GM11168 (cell line): ENCODE data around the gene SERPINE1.
"Not testable (repeated sequence)": the region's sequence is repeated elsewhere in the genome, so short reads cannot be mapped to it uniquely, and the experiment has no call there.

ENCODE experiments used
- in situ Hi-C: fragments of 300-500 bp; cut with MboI; formaldehyde crosslinking; loops from one replicate; pipeline ENCODE4 v1.12.0; 2022; ENCODE audit warnings: low sequenced_read_pairs; ENCODE audit not compliant: unreplicated experiment

Gene SERPINE1

GRCh38 chr7:101121991-101122932, 4.6 kb upstream of the SERPINE1 start:
- in situ Hi-C loops = no loop called here

- in situ Hi-C loops = no loop called here
Measured at GRCh38 chr7:101122933-101123702, 3.8 kb upstream of the SERPINE1 start.

GRCh38 chr7:101123703-101124068, 3.2 kb upstream of the SERPINE1 start:
- in situ Hi-C loops = no loop called here

GRCh38 chr7:101124376-101125056, 2.4 kb upstream of the SERPINE1 start:
- in situ Hi-C loops = no loop called here

GRCh38 chr7:101125989-101126650, 784 bp upstream of the SERPINE1 start:
- in situ Hi-C loops = no loop called here

GRCh38 chr7:101127460-101128039, 646 bp downstream of the SERPINE1 start:
- in situ Hi-C loops = no loop called here

GRCh38 chr7:101128040-101128834, 1.3 kb downstream of the SERPINE1 start:
- in situ Hi-C loops = no loop called here

- in situ Hi-C loops = no loop called here
Measured at GRCh38 chr7:101129603-101130117, 2.8 kb downstream of the SERPINE1 start.

- in situ Hi-C loops = not testable (repeated sequence)
Measured at GRCh38 chr7:101132626-101133600, 6.0 kb downstream of the SERPINE1 start.

- in situ Hi-C loops = no loop called here
Measured at GRCh38 chr7:101133621-101134398, 6.9 kb downstream of the SERPINE1 start.

GRCh38 chr7:101134399-101134980, 7.6 kb downstream of the SERPINE1 start:
- in situ Hi-C loops = no loop called here

GRCh38 chr7:101137651-101138212, 10.8 kb downstream of the SERPINE1 start:
- in situ Hi-C loops = no loop called here

- in situ Hi-C loops = no loop called here
Measured at GRCh38 chr7:101138213-101138870, 11.4 kb downstream of the SERPINE1 start.

- in situ Hi-C loops = no loop called here
Measured at GRCh38 chr7:101140339-101140699, 13.4 kb downstream of the SERPINE1 start.

- in situ Hi-C loops = no loop called here
Measured at GRCh38 chr7:101140746-101141382, 14.0 kb downstream of the SERPINE1 start.
